ENCODE data around the gene BRD3OS. TPM values are rescaled to one million over a fixed set of nuclear protein-coding genes. Genes with fewer than 3 reads are reported as not detected.
A peak's percentile ranks its signal among the peaks of the same experiment; 100 is the strongest.

Gene BRD3OS
- total and polyA plus RNA-seq, 2 of the 13 experiments (the other 11 are each of a cell fraction or from before 2014, with no cell fraction given) = 4.9 to 5.7 TPM

GRCh38 chr9:133991964-133992779, 33.1 kb upstream of the BRD3OS start, which contains the start of gene VAV2 (continued):
- TF ChIP-seq ZNF142 (CRISPR knock-in tag; IDR thresholded peaks at IDR 0.05) (peak; percentile 76; the same call in 1 of the 2 replicates), SMARCC2 (IDR thresholded peaks at IDR 0.05) (no peak), PATZ1 (CRISPR knock-in tag; IDR thresholded peaks at IDR 0.05) (peak; percentile 12; the same call in 1 of the 2 replicates), ZNF800 (CRISPR knock-in tag; IDR thresholded peaks at IDR 0.05) (0 out of 2 replicates have a peak, but pooled peaks have one; percentile 38), ZNF329 (CRISPR knock-in tag; IDR thresholded peaks at IDR 0.05; ENCODE audit: low read depth) (no peak), POLR2G (IDR thresholded peaks at IDR 0.05; ENCODE audit: low read depth, low read length) (no peak; the same call in 1 of the 2 replicates), SNAPC4 (CRISPR knock-in tag; IDR thresholded peaks at IDR 0.05) (no peak), ZNF704 (CRISPR knock-in tag; IDR thresholded peaks at IDR 0.05; ENCODE audit: borderline replicate concordance) (no peak), MED13 (CRISPR knock-in tag; IDR thresholded peaks at IDR 0.05) (no peak)
